Spleen (tissue), 11 donors: ENCODE measurements around the gene UGT1A10. TPM values are rescaled to one million over a fixed set of nuclear protein-coding genes. Genes with fewer than 3 reads are reported as not detected.

ENCODE experiments used
- DNase-seq: peaks from one replicate; pipeline ENCODE4 v3.0.0-alpha.2; 2020
- H3K27ac ChIP-seq, 8 donors: fragments of 200-600 bp; sonication (generic) in 7 of 8; 1 replicate in 4 of 8; 2 replicates in 4 of 8; pipeline versions ENCODE4 v1.5.0 to v1.8.0; 2016 to 2021; ENCODE audit warnings: inconsistent platforms in 4 of 8, mild to moderate bottlenecking in 4 of 8, moderate library complexity in 1 of 8
- H3K27me3 ChIP-seq, 7 donors: fragments of 200-600 bp; sonication (generic) in 6 of 7; replicated peaks in 1 of 7; 1 replicate in 4 of 7; 2 replicates in 3 of 7; pipeline versions ENCODE4 v1.5.0 to v1.8.0; 2016 to 2021; ENCODE audit warnings: inconsistent platforms in 3 of 7, mild to moderate bottlenecking in 1 of 7
- H3K36me3 ChIP-seq, 6 donors: fragments of 200-600 bp; sonication (generic) in 5 of 6; 1 replicate in 4 of 6; 2 replicates in 2 of 6; pipeline versions ENCODE4 v1.5.0 to v1.8.0; 2016 to 2021; ENCODE audit warnings: inconsistent platforms in 2 of 6
- H3K4me1 ChIP-seq, 6 donors: fragments of 200-600 bp; sonication (generic) in 5 of 6; 1 replicate in 3 of 6; 2 replicates in 3 of 6; pipeline versions ENCODE4 v1.5.0 to v1.8.0; 2016 to 2021; ENCODE audit warnings: inconsistent platforms in 3 of 6
- H3K4me3 ChIP-seq, 8 donors: fragments of 200-600 bp; sonication (generic) in 7 of 8; 1 replicate in 4 of 8; 2 replicates in 4 of 8; pipeline versions ENCODE4 v1.5.0 to v1.8.0; 2016 to 2021; ENCODE audit warnings: inconsistent platforms in 4 of 8, mild to moderate bottlenecking in 4 of 8, moderate library complexity in 2 of 8
- H3K9me3 ChIP-seq, 8 donors: fragments of 200-600 bp; sonication (generic) in 7 of 8; 1 replicate in 4 of 8; 2 replicates in 4 of 8; pipeline versions ENCODE4 v1.5.0 to v1.8.0; 2016 to 2021; ENCODE audit warnings: inconsistent platforms in 4 of 8
- CTCF ChIP-seq, 11 experiments: fragments of 200-600 bp in 7 of 11; fragments of 450-650 bp in 4 of 11; sonication (generic) in 4 of 11; IDR thresholded peaks in 8 of 11; conservative IDR thresholded peaks in 3 of 11; 1 replicate in 7 of 11; 2 replicates in 4 of 11; pipeline versions ENCODE4 v1.4.0 to v1.8.0; 2016 to 2021; ENCODE audit warnings: antibody characterized with exemption in 11 of 11, inconsistent platforms in 4 of 11, mild to moderate bottlenecking in 1 of 11
- POLR2A ChIP-seq, 3 donors: fragments of 450-650 bp; IDR thresholded peaks; one replicate each; pipeline ENCODE4 v1.5.1; 2017; ENCODE audit warnings: antibody characterized with exemption in 3 of 3, mild to moderate bottlenecking in 1 of 3
- POLR2AphosphoS5 ChIP-seq, 3 donors: sonication (generic); formaldehyde crosslinking; IDR thresholded peaks; one replicate each; pipeline ENCODE4 v1.5.1; 2017; ENCODE audit warnings: antibody characterized with exemption in 3 of 3
- WGBS, 5 donors: extraction: QIAGEN DNeasy Blood & Tissue Kit in 3 of 5; methylation state at CpG; one replicate each; pipeline versions ENCODE4 v1.1.5 to v1.1.7; 2013 to 2018; 5-methylcytosine and 5-hydroxymethylcytosine counted together
- intact Hi-C: fragments of 100-400 bp; cut with DNase I; formaldehyde crosslinking; loops from one replicate; pipeline ENCODE4 v1.15.0; 2023; ENCODE audit warnings: low total_unique reads
- polyA plus RNA-seq, 3 donors: library from polyadenylated mRNA; stranded (reverse); fragments of 200-250 nt; gene quantifications; one replicate each; pipeline ENCODE4 v1.2.1, GENCODE V29; 2013
- total RNA-seq, 7 donors: library from RNA; depleted of rRNA in 3 of 7; stranded (reverse); fragments of >200 nt in 3 of 7; fragmentation: NEBNext Ultra II Directional in 4 of 7; extraction: Animal tissue kit (Norgen Biotek cat#: 25700) in 4 of 7; gene quantifications; one replicate each; pipeline versions ENCODE4 v1.1.0 to v1.2.1, GENCODE V29; 2016 to 2021
- donor health status: healthy with polysubstance abuse.
- donor health status: DM: no; HTN: no; CAD: no; lungs with moderate emphysema.
- donor health status: DM: no; HTN: no; CAD: no.
- donor health status: Bipolar disorder and iron deficiency.
- donor health status: healthy.
- donor health status: DM: no; HTN: no; CAD: no.
- donor health status: DM: yes; HTN: yes; CAD: no.

The UGT1A10 gene
- total and polyA plus RNA-seq, 10 donors = 0.03 TPM; not detected in 9

DNA sequence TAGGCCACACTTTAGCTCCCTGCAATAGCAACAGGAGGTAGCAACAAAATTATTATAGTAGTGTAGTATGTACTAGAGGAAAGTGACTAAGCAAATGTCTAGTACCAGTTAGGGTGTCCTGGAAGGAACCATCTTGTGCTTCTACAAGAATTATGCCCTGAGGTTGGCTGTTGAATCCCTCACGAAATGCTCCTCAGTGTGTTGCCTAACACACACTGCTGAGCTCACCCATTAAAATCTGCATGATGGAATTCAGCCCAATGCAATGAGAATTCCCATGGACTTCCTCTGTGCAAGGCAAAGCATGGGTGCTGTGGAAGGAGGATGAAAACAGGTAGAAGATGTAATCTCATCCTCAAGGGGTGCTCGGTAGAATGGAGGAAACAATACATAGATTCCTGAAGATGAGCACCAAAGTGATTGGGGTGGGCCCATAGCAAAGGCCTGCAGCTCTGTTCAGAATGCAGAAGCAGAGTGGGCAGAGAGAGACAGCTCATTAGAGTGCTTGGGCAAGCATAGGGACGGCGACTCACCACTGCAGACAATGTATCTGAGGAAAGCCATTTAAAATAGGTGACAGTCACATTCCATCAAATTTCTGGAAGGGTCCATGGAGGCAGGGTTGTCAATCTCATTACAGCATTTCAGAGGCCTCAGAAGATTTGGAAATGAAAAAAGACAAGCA, 44.3 kb downstream of the UGT1A10 start:
- Histone ChIP-seq H3K27ac (no peak overlapping the region), H3K4me1 (no peaks in the 10 kb centered on the region), H3K36me3 (no peaks in the 10 kb centered on the region), H3K4me3 (no peak overlapping the region), H3K27me3 (peaks cover 0 to 7% (median 0%) of the 10 kb centered on the region in 7 donors), H3K9me3 (no peaks in the 10 kb centered on the region)
- TF ChIP-seq POLR2A (IDR thresholded peaks at IDR 0.05) = no peak
- no peak for TF ChIP-seq CTCF (IDR thresholded peaks at IDR 0.05 in 8 of 11, conservative IDR thresholded peaks at IDR 0.05 in 3 of 11)
- DNase-seq = no peak
- WGBS, 5 donors = 75 to 93% (median 83%) methylated on average over 4 of the region's 4 CpGs
- intact Hi-C loops = no loop called here

DNA sequence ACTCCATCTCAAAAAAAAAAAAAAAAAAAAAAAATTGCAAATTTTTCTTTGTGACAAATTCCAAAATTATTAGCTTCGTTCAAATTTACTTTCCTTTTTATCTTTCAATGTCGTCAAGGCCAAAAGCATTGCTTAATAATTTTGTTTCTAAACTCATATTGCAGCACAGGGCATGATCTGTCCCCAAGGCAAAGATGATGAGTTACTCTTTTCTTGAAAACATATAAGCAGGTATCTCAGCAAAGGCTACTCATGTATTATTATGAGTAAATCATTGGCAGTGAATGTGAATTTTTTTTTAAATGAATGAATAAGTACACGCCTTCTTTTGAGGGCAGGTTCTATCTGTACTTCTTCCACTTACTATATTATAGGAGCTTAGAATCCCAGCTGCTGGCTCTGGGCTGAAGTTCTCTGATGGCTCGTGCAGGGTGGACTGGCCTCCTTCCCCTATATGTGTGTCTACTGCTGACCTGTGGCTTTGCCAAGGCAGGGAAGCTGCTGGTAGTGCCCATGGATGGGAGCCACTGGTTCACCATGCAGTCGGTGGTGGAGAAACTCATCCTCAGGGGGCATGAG, 45.4 kb downstream of the UGT1A10 start, which contains the start of gene UGT1A7:
TSS of gene UGT1A7 (plus strand) at position 381 of the 579 bp plus-strand sequence. CDS start at position 418, 37 bp downstream.
- WGBS, 5 donors = 73 to 93% (median 78%) methylated on average over 5 of the region's 5 CpGs

DNA sequence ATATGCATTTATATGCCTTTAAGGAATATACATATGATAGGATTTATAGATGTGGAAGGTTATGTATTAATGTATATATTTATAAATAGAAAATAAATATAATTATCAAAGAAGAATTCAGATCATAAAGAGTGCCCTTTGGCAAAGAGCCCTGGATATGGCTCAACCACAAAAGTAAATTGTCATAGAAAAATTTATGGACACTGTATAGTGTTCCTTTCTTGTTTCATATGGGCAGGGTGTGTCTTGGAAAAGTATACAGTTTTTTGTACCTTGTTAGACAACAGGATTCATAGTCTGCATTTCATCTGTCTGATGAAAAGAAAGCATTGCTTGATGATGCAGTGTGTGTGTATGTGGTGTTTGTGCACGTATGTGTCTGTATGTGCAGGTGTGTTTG, 48.4 kb downstream of the UGT1A10 start:
- peaks cover 0 to under 1% (median 0%) of the 10 kb centered on the region in 7 donors for H3K27me3 ChIP-seq
- 66 to 96% (median 86%) methylated on average over 1 of the region's 1 CpG for WGBS, 5 donors
- TF ChIP-seq POLR2AphosphoS5 (IDR thresholded peaks at IDR 0.05) (no peak), POLR2A (IDR thresholded peaks at IDR 0.05) (no peak), CTCF (IDR thresholded peaks at IDR 0.05 in 8 of 11, conservative IDR thresholded peaks at IDR 0.05 in 3 of 11) (no peak)

More for the DNA sequence above, 45.4 kb downstream of the UGT1A10 start, which contains the start of gene UGT1A7:
- peaks cover 0 to 6% (median 0%) of the 10 kb centered on the region in 7 donors for H3K27me3 ChIP-seq
- H3K4me1 ChIP-seq = no peaks in the 10 kb centered on the region
- no peak within 1 kb of the TSS for H3K27ac ChIP-seq
- DNase-seq = no peak
- H3K9me3 ChIP-seq = no peaks in the 10 kb centered on the region
- no peak within 1 kb of the TSS for H3K4me3 ChIP-seq
- TF ChIP-seq POLR2AphosphoS5 (IDR thresholded peaks at IDR 0.05) (no peak), POLR2A (IDR thresholded peaks at IDR 0.05) (no peak), CTCF (IDR thresholded peaks at IDR 0.05 in 8 of 11, conservative IDR thresholded peaks at IDR 0.05 in 3 of 11) (no peak)
- no peaks in the 10 kb centered on the region for H3K36me3 ChIP-seq
- intact Hi-C loops = no loop called here

DNA sequence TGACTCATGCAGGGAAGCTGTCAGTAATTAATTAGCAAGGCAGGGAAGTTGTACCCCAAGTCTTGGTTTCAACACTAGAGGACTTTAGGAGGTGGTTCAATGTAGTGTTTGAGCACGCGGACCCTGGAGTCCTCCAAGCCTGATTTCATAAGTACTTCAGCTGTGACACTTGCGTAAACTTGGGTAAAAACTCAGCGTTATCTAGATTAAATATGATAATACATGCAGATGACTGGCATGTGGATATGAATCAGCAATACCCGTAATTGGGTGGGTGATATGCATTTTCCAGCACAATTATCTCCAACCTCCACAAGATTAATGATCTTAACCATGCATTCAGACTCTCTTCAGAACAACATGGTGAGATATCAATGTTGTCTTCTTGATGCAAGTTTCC, 50.7 kb downstream of the UGT1A10 start:
- DNase-seq = no peak

More for the DNA sequence above, 48.4 kb downstream of the UGT1A10 start:
- DNase-seq = no peak
- Histone ChIP-seq H3K4me3 (no peak overlapping the region), H3K36me3 (no peaks in the 10 kb centered on the region), H3K4me1 (no peaks in the 10 kb centered on the region), H3K9me3 (no peaks in the 10 kb centered on the region), H3K27ac (no peak overlapping the region)
- intact Hi-C loops = no loop called here

More for the DNA sequence above, 50.7 kb downstream of the UGT1A10 start:
- TF ChIP-seq CTCF (IDR thresholded peaks at IDR 0.05 in 8 of 11, conservative IDR thresholded peaks at IDR 0.05 in 3 of 11) = no peak
- no peak for TF ChIP-seq POLR2AphosphoS5 (IDR thresholded peaks at IDR 0.05)
- TF ChIP-seq POLR2A (IDR thresholded peaks at IDR 0.05) = no peak
- Histone ChIP-seq H3K27ac (no peak overlapping the region), H3K4me3 (no peak overlapping the region), H3K36me3 (no peaks in the 10 kb centered on the region), H3K27me3 (no peaks in the 10 kb centered on the region), H3K9me3 (no peaks in the 10 kb centered on the region), H3K4me1 (no peaks in the 10 kb centered on the region)
- intact Hi-C loops = no loop called here
- 64 to 85% (median 73%) methylated on average over 5 of the region's 5 CpGs for WGBS, 5 donors
